ENCODE data around the gene ZSCAN31.

ZSCAN31 gene

GRCh38 chr6:28274888-28275287, 61.1 kb downstream of the ZSCAN31 start:
- H3K4me3 ChIP-seq (ENCODE audit: low read length): no peak overlapping the region
- no peaks in the 10 kb centered on the region for H3K9me3 ChIP-seq (ENCODE audit: control insufficient read depth, insufficient read depth, low read length)
- H3K9me2 ChIP-seq (replicated peaks; ENCODE audit: control insufficient read depth, low read length): no peaks in the 10 kb centered on the region
- H3K27me3 ChIP-seq (ENCODE audit: control insufficient read depth, low read length): no peaks in the 10 kb centered on the region
- no peaks in the 10 kb centered on the region for H4K20me1 ChIP-seq (ENCODE audit: control insufficient read depth, insufficient read depth, low read depth, low read length)
- H3F3A ChIP-seq (ENCODE audit: control insufficient read depth, insufficient read depth): no peaks in the 10 kb centered on the region
- peaks cover 27% of the 10 kb centered on the region for H3K36me3 ChIP-seq (ENCODE audit: control insufficient read depth, low read length)
- H3K27ac ChIP-seq (ENCODE audit: low read depth, low read length): no peak overlapping the region
- TF ChIP-seq EZH2phosphoT487 (IDR thresholded peaks at IDR 0.05; ENCODE audit: borderline replicate concordance, low read length) (no peak), CTCF (IDR thresholded peaks at IDR 0.05; ENCODE audit: low read depth, low read length, poor library complexity, severe bottlenecking) (no peak)
- H3K79me2 ChIP-seq (ENCODE audit: control insufficient read depth, low read length): no peaks in the 10 kb centered on the region
- H3K4me2 ChIP-seq (ENCODE audit: low read length): no peak overlapping the region
- no peaks in the 10 kb centered on the region for H3K4me1 ChIP-seq (ENCODE audit: control insufficient read depth, low read length)
